HG03558 (cell line): ENCODE results near the gene CDH4.

ENCODE experiments used
- ATAC-seq: cut with Tn5 transposase; IDR thresholded peaks from one replicate; pipeline ENCODE4 v1.9.1; 2021; ENCODE audit warnings: moderate number of reproducible peaks; ENCODE audit not compliant: unreplicated experiment; ENCODE audit errors: extremely low read depth

Gene CDH4

GRCh38 chr20:61521687-61522420 is 269.8 kb downstream of the CDH4 start:
- no peak for ATAC-seq

GRCh38 chr20:61522498-61523090 is 270.5 kb downstream of the CDH4 start:
- ATAC-seq: no peak

- ATAC-seq: no peak
These were observed 271.1 kb downstream of the CDH4 start for GRCh38 chr20:61523145-61523544.

GRCh38 chr20:61524951-61525666 is 273.0 kb downstream of the CDH4 start:
- no peak for ATAC-seq

- no peak for ATAC-seq
These were observed 273.8 kb downstream of the CDH4 start for GRCh38 chr20:61525781-61526431.

- no peak for ATAC-seq
These were observed 274.8 kb downstream of the CDH4 start for GRCh38 chr20:61526907-61527306.

GRCh38 chr20:61527626-61528025 is 275.6 kb downstream of the CDH4 start:
- no peak for ATAC-seq

GRCh38 chr20:61528591-61528990 is 276.5 kb downstream of the CDH4 start:
- ATAC-seq: no peak

GRCh38 chr20:61529354-61529753 is 277.3 kb downstream of the CDH4 start:
- no peak for ATAC-seq

GRCh38 chr20:61531553-61532345 is 279.7 kb downstream of the CDH4 start:
- ATAC-seq: no peak

GRCh38 chr20:61532736-61533135 is 280.7 kb downstream of the CDH4 start:
- ATAC-seq: no peak

GRCh38 chr20:61533231-61533631 is 281.2 kb downstream of the CDH4 start:
- ATAC-seq: no peak

- ATAC-seq: no peak
These were observed 282.3 kb downstream of the CDH4 start for GRCh38 chr20:61534346-61534745.

- no peak for ATAC-seq
These were observed 283.0 kb downstream of the CDH4 start for GRCh38 chr20:61535091-61535490.

- ATAC-seq: no peak
These were observed 283.5 kb downstream of the CDH4 start for GRCh38 chr20:61535536-61535935.

GRCh38 chr20:61535956-61536355 is 283.9 kb downstream of the CDH4 start:
- no peak for ATAC-seq

GRCh38 chr20:61536671-61537070 is 284.6 kb downstream of the CDH4 start:
- ATAC-seq: no peak

GRCh38 chr20:61537239-61538182 is 285.4 kb downstream of the CDH4 start:
- ATAC-seq: no peak
